GM11168 (cell line): Measurements from ENCODE around the gene TCTN1.
"Not testable (repeated sequence)": the region's sequence is repeated elsewhere in the genome, so short reads cannot be mapped to it uniquely, and the experiment has no call there.

Source experiments
- in situ Hi-C: fragments of 300-500 bp; cut with MboI; formaldehyde crosslinking; loops from one replicate; pipeline ENCODE4 v1.12.0; 2022; ENCODE audit warnings: low sequenced_read_pairs; ENCODE audit not compliant: unreplicated experiment

The TCTN1 gene

GRCh38 chr12:110583137-110584059, 30.5 kb upstream of the TCTN1 start, which contains the start of gene PPTC7:
TSS of gene PPTC7 (minus strand) at chr12:110583318. CDS start at chr12:110583031, 287 bp downstream.
- in situ Hi-C loops = no loop called here

GRCh38 chr12:110585231-110585799, 28.6 kb upstream of the TCTN1 start:
- in situ Hi-C loops = no loop called here

GRCh38 chr12:110587102-110587501, 26.8 kb upstream of the TCTN1 start:
- in situ Hi-C loops = not testable (repeated sequence)

- in situ Hi-C loops = no loop called here
Measured at GRCh38 chr12:110590059-110590458, 23.9 kb upstream of the TCTN1 start.

- in situ Hi-C loops = no loop called here
Measured at GRCh38 chr12:110590806-110591326, 23.1 kb upstream of the TCTN1 start.

- in situ Hi-C loops = no loop called here
Measured at GRCh38 chr12:110591451-110592051, 22.4 kb upstream of the TCTN1 start.

- in situ Hi-C loops = no loop called here
Measured at GRCh38 chr12:110592078-110592477, 21.9 kb upstream of the TCTN1 start.

GRCh38 chr12:110592919-110593318, 21.0 kb upstream of the TCTN1 start:
- in situ Hi-C loops = not testable (repeated sequence)

GRCh38 chr12:110597885-110598284, 16.0 kb upstream of the TCTN1 start:
- in situ Hi-C loops = no loop called here

GRCh38 chr12:110599334-110599733, 14.6 kb upstream of the TCTN1 start:
- in situ Hi-C loops = no loop called here

GRCh38 chr12:110600254-110600653, 13.7 kb upstream of the TCTN1 start:
- in situ Hi-C loops = loop anchor here (5.0 to 10.0 kb wide), 2 partner anchors 88 to 145 kb away; partner anchors contain the start of gene ARPC3

- in situ Hi-C loops = loop anchor here (5.0 to 10.0 kb wide), 2 partner anchors 90 to 147 kb away; partner anchors contain the start of gene ARPC3
Measured at GRCh38 chr12:110602085-110602814, 11.7 kb upstream of the TCTN1 start.

- in situ Hi-C loops = loop anchor here (10.0 kb wide), 1 partner anchor 151 kb away; the partner anchor contains the start of gene ARPC3
Measured at GRCh38 chr12:110606253-110606611, 7.7 kb upstream of the TCTN1 start.

GRCh38 chr12:110613071-110613770, 708 bp upstream of the TCTN1 start:
- in situ Hi-C loops = loop anchor here (10.0 kb wide), 1 partner anchor 212 kb away; no protein-coding TSS in a partner anchor

GRCh38 chr12:110615171-110615570, 1.2 kb downstream of the TCTN1 start:
- in situ Hi-C loops = loop anchor here (5.0 to 10.0 kb wide), 2 partner anchors 82 to 210 kb away; no protein-coding TSS in a partner anchor

- in situ Hi-C loops = loop anchor here (5.0 to 10.0 kb wide), 2 partner anchors 81 to 208 kb away; no protein-coding TSS in a partner anchor
Measured at GRCh38 chr12:110616471-110617115, 2.7 kb downstream of the TCTN1 start.

- in situ Hi-C loops = loop anchor here (5.0 to 10.0 kb wide), 2 partner anchors 78 to 205 kb away; no protein-coding TSS in a partner anchor
Measured at GRCh38 chr12:110619534-110619953, 5.6 kb downstream of the TCTN1 start.

GRCh38 chr12:110622582-110622981, 8.7 kb downstream of the TCTN1 start:
- in situ Hi-C loops = no loop called here
